Fibroblast of lung (primary cell): ENCODE measurements around the gene CAMK1D. TPM values are rescaled to one million over a fixed set of nuclear protein-coding genes. Genes with fewer than 3 reads are reported as not detected.

ENCODE experiments used
- DNase-seq, 2 donors: peaks; one replicate each; pipeline versions ENCODE4 v3.0.0 to v3.0.0-alpha.2; 2010; ENCODE audit warnings: low read depth in 2 of 2
- H2AFZ ChIP-seq: 2 replicates; pipeline ENCODE4 v1.5.1; 2012; ENCODE audit warnings: low read length, control low read depth, inconsistent platforms
- H3K27ac ChIP-seq: 2 replicates; pipeline ENCODE4 v1.5.1; 2011; ENCODE audit warnings: low read length, control low read depth; ENCODE audit not compliant: insufficient read depth
- H3K27me3 ChIP-seq: 2 replicates; pipeline ENCODE4 v1.5.1; 2011; ENCODE audit warnings: mild to moderate bottlenecking, low read length; ENCODE audit not compliant: control insufficient read depth, insufficient read depth
- H3K36me3 ChIP-seq: 2 replicates; pipeline ENCODE4 v1.5.1; 2011; ENCODE audit warnings: low read length; ENCODE audit not compliant: control insufficient read depth, insufficient read depth
- H3K4me1 ChIP-seq: 2 replicates; pipeline ENCODE4 v1.5.1; 2011; ENCODE audit warnings: low read length; ENCODE audit not compliant: control insufficient read depth, insufficient read depth; ENCODE audit errors: extremely low read depth
- H3K4me2 ChIP-seq: 2 replicates; pipeline ENCODE4 v1.5.1; 2011; ENCODE audit warnings: low read length, control low read depth; ENCODE audit not compliant: insufficient read depth; ENCODE audit errors: extremely low read depth
- H3K4me3 ChIP-seq, 4 experiments: fragments of 200-600 bp in 1 of 4; sonication (generic) in 1 of 4; replicated peaks in 1 of 4; 2 replicates each; pipeline ENCODE4 v1.5.1; 2011 to 2016; ENCODE audit warnings: low read length in 4 of 4, low read depth in 3 of 4, mild to moderate bottlenecking in 3 of 4, control low read depth in 2 of 4, inconsistent platforms in 1 of 4, mixed read lengths in 1 of 4; ENCODE audit not compliant: insufficient read depth in 1 of 4; ENCODE audit errors: control extremely low read depth in 1 of 4
- H3K79me2 ChIP-seq: 2 replicates; pipeline ENCODE4 v1.5.1; 2012; ENCODE audit warnings: mild to moderate bottlenecking, low read length, inconsistent platforms; ENCODE audit not compliant: control insufficient read depth, insufficient read depth
- H3K9ac ChIP-seq: 2 replicates; pipeline ENCODE4 v1.5.1; 2011; ENCODE audit warnings: mild to moderate bottlenecking, low read length, control low read depth; ENCODE audit not compliant: insufficient read depth
- H3K9me3 ChIP-seq: 2 replicates; pipeline ENCODE4 v1.5.1; 2012; ENCODE audit warnings: low read depth, low read length; ENCODE audit not compliant: control insufficient read depth, insufficient read depth
- H4K20me1 ChIP-seq: 2 replicates; pipeline ENCODE4 v1.5.1; 2011; ENCODE audit warnings: low read length; ENCODE audit not compliant: control insufficient read depth, insufficient read depth; ENCODE audit errors: extremely low read depth
- EZH2 ChIP-seq: IDR thresholded peaks from 2 replicates; pipeline ENCODE4 v1.5.1; 2012; ENCODE audit warnings: low read length, control low read depth, mild to moderate bottlenecking; ENCODE audit errors: missing control alignments
- polyA plus RNA-seq, 2 donors: library from polyadenylated mRNA; depleted of rRNA in 1 of 2; stranded (reverse) in 1 of 2; unstranded in 1 of 2; fragments of >200 nt; gene quantifications; 2 replicates each; pipeline ENCODE4 v1.2.1, GENCODE V29; 2011 to 2012; ENCODE audit warnings: missing spikeins in 1 of 2
- total RNA-seq: library from RNA; depleted of rRNA; stranded (reverse); fragments of >200 nt; gene quantifications from 2 replicates; pipeline ENCODE4 v1.2.1, GENCODE V29; 2014
- TF ChIP-seq, protein P1 (sequence below), 2 donors: IDR thresholded peaks in 1 of 2; conservative IDR thresholded peaks in 1 of 2; 1 replicate in 1 of 2; 2 replicates in 1 of 2; pipeline ENCODE4 v1.5.1; 2011 to 2012; ENCODE audit warnings: low read length in 2 of 2, control low read depth in 1 of 2, inconsistent platforms in 1 of 2, low read depth in 1 of 2, mild to moderate bottlenecking in 1 of 2

The CAMK1D gene
- total and polyA plus RNA-seq, 2 donors (not counting 1 experiment from before 2014, with no cell fraction given), result 2.3 TPM

DNA sequence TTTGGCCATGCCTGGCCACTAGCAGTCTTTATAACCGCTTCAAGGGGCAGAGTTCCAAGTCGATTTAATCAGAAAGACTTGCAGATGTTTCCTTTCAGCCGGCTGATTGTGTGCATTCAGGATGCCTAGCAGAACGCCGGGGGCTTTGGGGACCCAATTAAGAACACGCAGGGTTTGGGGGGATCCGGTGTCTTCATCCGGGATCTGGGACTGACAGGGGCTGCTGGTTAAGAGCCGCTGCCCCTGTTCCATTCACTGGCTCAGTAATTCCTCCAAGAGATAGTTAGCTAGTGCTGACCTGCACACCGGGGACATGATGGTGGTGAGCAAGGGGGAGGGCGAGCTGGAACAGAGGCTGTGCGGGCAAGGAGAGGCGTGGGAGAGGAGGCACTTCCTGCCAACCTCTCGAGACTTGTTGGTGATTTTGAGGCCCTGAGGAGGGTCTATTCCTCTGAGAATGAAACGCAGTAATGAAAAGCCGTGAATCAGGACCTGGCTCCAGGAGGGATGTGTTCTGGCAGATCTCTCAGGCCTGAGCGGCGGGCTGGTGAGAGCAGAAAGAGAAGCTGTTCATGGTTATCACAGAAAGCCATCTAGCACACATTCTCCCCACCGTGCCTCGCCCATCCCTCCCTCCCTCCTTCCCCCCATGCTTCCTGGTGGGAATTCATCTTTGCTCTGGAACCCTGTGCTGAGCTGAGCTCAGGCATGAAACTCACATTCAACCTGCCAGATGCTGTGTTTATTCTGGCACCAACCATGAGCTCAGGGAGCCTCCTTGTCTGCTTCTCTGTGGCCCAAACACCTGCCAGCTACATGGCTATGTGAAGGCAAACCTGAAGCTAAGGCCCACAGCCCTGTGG lies 500.2 kb downstream of the CAMK1D start:
- peak in 1 of 2 donors; percentile 9 for DNase-seq
- Histone ChIP-seq H3K4me3 (no peak overlapping the region), H3K27me3 (peaks cover 2% of the 10 kb centered on the region), H2AFZ (no peak overlapping the region), H3K36me3 (no peaks in the 10 kb centered on the region), H3K79me2 (no peaks in the 10 kb centered on the region), H3K9ac (no peak overlapping the region), H3K9me3 (no peaks in the 10 kb centered on the region), H3K27ac (no peak overlapping the region), H3K4me1 (peaks cover 3% of the 10 kb centered on the region), H3K4me2 (no peak overlapping the region), H4K20me1 (no peaks in the 10 kb centered on the region)
- TF ChIP-seq, protein P1, sequence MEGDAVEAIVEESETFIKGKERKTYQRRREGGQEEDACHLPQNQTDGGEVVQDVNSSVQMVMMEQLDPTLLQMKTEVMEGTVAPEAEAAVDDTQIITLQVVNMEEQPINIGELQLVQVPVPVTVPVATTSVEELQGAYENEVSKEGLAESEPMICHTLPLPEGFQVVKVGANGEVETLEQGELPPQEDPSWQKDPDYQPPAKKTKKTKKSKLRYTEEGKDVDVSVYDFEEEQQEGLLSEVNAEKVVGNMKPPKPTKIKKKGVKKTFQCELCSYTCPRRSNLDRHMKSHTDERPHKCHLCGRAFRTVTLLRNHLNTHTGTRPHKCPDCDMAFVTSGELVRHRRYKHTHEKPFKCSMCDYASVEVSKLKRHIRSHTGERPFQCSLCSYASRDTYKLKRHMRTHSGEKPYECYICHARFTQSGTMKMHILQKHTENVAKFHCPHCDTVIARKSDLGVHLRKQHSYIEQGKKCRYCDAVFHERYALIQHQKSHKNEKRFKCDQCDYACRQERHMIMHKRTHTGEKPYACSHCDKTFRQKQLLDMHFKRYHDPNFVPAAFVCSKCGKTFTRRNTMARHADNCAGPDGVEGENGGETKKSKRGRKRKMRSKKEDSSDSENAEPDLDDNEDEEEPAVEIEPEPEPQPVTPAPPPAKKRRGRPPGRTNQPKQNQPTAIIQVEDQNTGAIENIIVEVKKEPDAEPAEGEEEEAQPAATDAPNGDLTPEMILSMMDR (conservative IDR thresholded peaks at IDR 0.05 in 1 of 2, IDR thresholded peaks at IDR 0.05 in 1 of 2; ENCODE audit: low read depth in 1 of 2, low read length in 2 of 2), result no peak
- TF ChIP-seq EZH2, result no peak

DNA sequence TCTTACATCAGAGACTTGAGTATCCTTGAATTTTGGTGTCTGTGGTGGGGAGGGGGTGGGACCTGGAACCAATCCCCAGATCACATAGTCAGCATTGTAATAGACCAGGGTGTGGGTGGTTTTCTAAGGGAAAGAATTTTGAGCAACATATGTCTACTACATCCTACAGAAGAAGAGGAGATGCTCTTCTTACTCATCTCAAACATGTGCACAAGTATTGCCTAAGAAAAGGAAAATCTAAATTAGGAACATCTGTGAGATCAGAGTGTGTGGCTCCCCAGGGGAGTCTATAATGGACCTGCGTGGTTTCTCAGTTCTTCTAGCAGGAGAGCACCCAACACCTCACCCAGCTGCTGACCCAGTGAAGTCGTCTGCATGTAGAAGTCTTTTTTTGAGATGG lies 503.3 kb downstream of the CAMK1D start:
- Histone ChIP-seq H3K4me2 (no peak overlapping the region), H3K4me1 (no peaks in the 10 kb centered on the region), H3K9ac (no peak overlapping the region), H3K4me3 (no peak overlapping the region), H4K20me1 (no peaks in the 10 kb centered on the region), H3K79me2 (no peaks in the 10 kb centered on the region), H3K27ac (no peak overlapping the region), H2AFZ (no peak overlapping the region), H3K9me3 (no peaks in the 10 kb centered on the region), H3K27me3 (peaks cover under 1% of the 10 kb centered on the region), H3K36me3 (no peaks in the 10 kb centered on the region)
- peak in 1 of 2 donors; percentile 15 for DNase-seq
- TF ChIP-seq, protein P1 (conservative IDR thresholded peaks at IDR 0.05 in 1 of 2, IDR thresholded peaks at IDR 0.05 in 1 of 2; ENCODE audit: low read depth in 1 of 2, low read length in 2 of 2), result no peak
- TF ChIP-seq EZH2, result no peak

DNA sequence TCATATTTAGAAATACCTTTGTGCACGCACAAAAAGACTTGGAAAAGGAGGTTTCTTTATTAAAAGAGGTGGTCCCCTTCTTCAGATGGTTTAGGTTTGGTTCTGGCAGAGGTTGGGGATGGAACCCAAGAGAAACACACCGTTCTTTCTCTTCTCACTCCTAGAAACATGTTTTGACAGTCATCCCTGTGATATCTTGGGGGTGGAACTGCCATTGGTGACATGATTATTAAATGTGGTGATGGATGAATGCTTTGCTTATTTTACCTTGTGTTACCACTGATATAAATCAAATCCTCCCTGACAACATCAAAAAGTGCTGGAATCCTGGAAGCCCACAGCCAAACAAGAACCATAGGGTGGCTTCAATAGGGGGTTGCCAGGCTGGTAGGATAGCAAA lies 505.6 kb downstream of the CAMK1D start:
- H3K27ac ChIP-seq, result no peak overlapping the region
- no peak overlapping the region for H3K4me3 ChIP-seq
- no peaks in the 10 kb centered on the region for H3K4me1 ChIP-seq
- no peak for DNase-seq
- no peak overlapping the region for H3K4me2 ChIP-seq
- no peak overlapping the region for H2AFZ ChIP-seq
- no peak overlapping the region for H3K9ac ChIP-seq
- H3K79me2 ChIP-seq, result no peaks in the 10 kb centered on the region
- no peaks in the 10 kb centered on the region for H3K36me3 ChIP-seq
- H3K27me3 ChIP-seq, result no peaks in the 10 kb centered on the region
- H3K9me3 ChIP-seq, result no peaks in the 10 kb centered on the region
- no peaks in the 10 kb centered on the region for H4K20me1 ChIP-seq
- TF ChIP-seq, protein P1 (conservative IDR thresholded peaks at IDR 0.05 in 1 of 2, IDR thresholded peaks at IDR 0.05 in 1 of 2; ENCODE audit: low read depth in 1 of 2, low read length in 2 of 2), result no peak
- TF ChIP-seq EZH2, result no peak
